Iris pigment epithelial cell (primary cell): ENCODE data around the gene NACC1.

Experiments
- DNase-seq: peaks from one replicate; pipeline ENCODE4 v3.0.0-alpha.2; 2011; ENCODE audit warnings: low read depth

Gene NACC1

DNA sequence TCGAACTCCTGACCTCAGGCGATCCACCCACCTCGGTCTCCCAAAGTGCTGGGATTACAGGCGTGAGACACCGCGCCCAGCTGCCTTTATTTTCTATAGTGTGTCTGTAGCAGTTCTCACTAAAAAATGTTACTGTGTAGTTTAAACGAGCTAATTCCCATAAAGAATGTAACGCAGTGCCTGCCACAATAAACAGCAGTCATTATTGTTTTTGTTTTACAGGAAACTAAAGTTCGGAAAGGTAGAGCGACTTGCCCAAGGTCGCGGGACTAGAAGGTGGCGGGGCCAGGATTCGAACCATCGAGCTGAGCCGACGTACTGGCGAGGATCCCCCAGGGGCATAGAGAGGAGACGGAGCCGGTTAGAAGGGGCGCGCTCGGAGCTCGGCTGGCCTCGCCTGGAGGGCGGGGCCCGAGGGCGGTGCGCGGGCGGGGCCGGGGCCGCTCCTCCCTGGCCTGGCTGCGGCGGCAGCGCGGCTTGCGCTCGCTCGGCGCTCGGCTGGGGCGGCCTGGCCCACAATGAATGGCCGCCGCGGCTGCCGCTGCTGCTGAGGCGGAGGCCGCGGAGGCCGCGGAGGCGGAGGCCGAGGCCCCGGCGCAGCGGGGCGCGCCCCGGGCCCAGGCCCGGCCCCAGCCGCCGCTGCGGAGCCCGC is at the start of gene NACC1:
Gene NACC1, plus strand, starts transcription at position 493 of the 652 bp plus-strand sequence. CDS start 16,944 bp downstream, outside the sequence.
- peak; percentile 88 for DNase-seq

DNA sequence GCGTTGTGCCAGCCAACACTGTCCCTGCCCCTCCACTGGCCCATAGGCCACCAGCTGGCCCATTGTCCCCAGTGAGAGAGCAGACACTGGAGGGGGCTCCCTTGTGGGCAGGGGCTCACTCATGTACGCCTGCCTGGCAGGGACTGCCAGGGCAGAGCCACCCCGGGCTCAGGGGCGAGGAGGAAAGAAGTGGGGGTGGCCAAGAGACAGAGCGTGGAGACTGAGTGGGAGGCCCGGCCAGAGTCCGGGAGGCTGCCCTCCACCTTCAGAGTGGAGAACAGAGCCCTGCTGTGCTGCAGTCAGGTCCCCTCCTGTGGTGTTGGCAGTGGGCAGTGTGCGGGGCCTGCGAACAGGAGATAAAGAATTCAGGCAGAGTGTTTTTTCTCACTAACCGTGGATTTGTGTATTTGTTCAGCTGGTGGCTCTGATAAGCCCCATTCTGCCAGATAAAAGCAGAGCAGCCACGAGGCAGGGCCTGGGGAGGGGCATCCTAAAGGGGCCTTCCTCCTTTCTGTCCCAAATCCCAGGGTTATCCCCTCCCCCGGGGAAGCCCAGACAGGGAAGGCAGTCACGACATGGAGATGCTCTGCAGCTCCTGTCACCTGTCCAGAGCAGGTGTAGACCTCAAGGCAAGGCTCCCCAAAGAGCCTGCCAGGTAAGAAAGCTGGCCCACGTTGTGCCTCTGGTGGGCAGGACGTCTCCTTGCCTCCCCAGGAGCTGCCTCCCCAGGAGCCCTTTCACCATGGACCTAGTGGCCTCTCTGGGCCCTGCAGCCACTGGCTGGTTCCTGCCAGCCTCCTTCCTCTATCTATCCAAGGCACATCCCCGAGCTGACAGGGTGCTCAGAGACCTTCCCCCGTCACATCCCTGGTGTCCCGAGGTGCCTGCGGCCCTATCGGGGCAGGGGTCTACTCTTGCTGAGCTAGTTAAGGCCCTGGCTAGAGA is 48.4 kb upstream of the NACC1 start:
- DNase-seq, result no peak

DNA sequence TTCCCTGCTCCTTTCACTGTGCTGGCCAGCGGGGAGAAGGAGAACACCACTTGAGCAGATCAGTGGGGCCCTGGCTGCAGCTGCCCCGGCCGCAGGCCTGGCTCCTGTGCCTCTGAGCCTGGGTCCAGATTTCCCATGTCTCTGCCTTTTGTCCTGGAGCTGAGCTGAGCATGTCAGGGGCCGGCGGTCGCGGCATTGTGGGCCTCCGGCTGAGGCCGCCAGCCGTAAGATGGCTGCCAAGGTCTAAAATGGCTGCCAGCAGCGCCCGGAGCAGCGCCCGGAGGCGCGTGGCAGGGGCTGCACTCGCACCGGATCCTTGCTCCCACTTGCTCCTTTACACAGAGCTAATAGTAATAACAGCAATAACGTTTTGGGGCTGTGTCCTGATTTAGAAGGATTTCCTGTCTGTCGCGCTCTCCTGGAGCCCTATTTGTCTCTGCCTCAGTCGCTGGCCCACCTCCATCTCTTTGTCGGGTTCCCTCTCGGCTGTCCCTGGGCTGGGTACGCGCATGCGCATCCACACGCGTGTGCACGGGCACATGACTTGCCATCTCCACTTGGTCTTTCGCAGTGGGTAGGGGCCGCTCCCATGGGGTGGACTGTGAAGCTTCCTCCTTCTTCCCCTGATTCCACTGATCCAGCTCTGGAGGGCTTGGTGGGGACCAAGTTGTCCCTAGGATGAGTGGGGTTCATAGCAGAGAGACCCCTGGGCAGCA is 47.5 kb upstream of the NACC1 start:
- no peak for DNase-seq

DNA sequence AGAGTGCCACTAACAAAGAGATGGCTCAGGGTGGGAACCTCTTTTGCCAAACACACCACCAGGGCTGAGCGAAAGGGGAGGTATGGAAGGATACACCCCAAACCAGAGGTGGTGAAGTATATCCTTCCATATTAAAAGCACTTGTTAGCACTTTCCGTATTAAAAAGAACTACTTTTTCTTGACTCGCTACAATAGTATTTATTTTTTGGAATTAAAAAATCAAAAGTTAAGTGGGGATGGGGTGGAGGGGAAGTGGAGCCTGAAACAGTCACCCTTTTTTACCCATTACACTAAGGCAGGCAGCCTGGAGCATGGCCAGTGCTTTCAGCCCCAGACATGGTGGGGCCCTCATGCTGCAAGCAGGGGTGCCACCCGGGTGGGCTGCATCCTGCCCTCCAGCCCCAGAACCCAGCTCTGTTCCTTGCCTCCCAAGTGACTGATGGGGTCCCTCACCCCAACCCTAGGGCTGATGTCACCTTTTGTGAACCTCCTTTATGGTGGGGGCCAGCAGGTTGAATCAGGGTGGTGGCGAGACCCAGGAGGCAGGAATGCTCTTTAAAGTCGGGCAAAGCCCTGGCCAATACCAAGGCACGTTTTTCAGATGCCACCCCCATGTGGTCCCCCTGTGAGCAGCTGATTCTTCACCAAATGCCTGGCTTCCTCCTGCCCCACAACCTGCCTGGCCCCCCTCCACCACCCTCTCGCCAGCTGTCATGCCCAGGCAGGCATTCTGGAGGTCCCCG is 46.4 kb upstream of the NACC1 start:
- no peak for DNase-seq

DNA sequence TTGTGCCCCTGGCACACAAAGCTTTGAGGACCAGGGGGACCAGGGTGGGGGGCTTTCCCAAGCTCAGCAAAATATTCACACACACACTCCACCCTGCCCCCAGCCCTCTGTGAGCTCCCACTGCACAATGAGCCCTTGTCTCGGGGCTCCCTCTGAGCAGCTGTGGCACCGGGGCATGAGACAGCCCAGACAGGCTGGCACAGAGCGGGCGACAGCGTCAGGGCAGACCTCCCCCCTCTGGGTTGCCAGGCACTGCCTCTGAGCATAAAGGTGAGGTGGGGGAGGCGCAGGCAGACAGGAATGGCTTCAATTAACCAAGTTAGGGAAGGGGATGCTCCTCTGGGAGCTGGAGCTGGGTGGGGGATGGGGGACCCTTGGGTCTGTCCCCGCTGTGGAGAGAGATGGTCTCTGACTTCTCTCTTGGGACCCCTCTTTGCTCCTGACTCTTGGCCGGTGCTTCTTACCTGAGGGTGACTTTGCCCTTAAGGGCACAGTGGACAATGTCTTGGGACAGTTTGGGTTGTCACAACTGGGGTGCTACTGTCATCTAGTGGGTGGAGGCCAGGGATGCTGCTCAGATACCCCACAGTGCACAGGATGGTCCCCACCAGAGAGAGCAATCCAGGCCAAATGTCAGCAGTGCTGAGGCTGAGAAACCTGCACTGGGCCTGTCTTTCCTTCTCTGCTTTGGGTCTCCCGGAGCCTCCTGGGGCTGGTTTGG is 45.7 kb upstream of the NACC1 start:
- DNase-seq, result no peak

DNA sequence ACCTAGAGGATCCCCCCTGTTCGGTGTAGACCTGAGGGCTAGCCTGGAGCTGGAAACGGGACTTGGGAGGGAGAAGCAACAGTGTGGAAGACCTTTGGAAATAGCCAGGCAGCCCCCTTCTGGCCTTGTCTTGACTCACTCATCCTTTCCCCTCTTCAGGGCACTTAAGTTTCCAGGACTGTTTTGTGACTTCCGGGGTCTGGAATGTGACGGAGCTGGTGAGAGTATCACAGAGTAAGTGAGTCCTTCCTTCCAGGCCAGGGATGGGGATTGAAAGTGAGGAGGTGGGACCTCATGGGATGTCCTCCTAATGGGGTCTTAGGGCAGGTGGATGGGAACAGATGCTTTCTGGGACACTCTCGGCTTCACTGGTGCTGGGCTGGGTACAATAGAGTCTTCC is 44.8 kb upstream of the NACC1 start:
- DNase-seq, result no peak

GRCh38 chr19:13074378-13074777 is 43.7 kb upstream of the NACC1 start:
- no peak for DNase-seq

- DNase-seq, result no peak
Measured at GRCh38 chr19:13076320-13076719, 41.7 kb upstream of the NACC1 start.

DNA sequence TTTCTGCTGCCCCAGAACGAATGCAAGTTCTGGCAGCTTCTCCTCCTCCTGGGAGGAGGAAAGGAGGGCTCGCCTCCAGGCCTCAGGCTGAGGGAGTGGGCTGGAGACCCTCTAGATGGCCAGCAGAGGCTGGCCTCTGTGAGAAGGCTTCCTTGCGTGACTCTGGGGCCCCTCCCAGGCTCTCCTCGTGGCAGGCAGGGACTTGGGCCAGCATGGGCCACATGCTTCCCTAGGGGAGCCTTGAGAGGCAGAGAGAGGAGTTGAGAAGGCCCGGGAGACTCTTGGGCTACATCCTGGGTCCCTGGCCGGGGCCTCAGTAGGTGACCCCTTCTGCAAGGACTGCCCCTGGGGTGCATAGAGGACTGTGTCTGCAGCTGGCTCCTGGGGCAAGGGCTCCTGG is 41.3 kb upstream of the NACC1 start:
- DNase-seq, result no peak

DNA sequence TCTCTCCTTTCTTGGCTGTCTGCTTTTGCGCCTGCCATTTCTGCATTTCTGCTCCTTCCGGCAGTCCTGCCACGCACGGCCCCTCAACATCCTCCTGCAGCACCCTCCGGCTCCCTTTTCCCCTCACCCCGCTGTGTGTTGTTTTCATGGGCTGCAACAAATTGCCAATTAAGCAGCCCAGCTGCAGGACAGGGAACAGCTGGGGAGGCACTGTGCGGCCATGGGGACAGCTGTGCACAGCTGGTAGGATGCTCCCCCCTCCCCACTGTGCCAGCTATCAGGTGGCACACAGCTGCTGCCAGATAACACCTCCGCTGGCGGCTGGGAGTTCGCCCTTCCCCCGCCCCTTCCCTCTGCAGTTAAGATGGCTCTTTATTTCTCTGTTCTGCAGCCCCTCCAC is 40.8 kb upstream of the NACC1 start:
- no peak for DNase-seq

DNA sequence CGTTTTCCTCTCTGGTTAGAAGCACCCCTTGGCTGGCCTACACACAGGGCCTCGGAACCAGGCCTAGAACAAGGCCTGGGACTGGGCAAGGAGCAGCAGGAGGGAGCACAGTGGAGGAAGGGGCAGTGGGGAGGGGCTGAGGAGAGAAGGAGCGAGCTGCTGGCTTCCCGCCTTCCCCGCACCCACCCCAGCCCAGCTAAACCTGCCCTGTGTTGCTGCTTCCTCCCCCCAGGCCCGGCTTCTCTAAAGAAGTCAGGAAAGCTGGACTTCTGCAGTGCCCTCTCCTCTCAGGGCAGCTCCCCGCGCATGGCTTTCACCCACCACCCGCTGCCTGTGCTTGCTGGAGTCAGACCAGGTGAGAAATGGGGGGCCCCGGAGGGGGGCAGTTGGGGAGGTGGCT is 39.7 kb upstream of the NACC1 start:
- no peak for DNase-seq

DNA sequence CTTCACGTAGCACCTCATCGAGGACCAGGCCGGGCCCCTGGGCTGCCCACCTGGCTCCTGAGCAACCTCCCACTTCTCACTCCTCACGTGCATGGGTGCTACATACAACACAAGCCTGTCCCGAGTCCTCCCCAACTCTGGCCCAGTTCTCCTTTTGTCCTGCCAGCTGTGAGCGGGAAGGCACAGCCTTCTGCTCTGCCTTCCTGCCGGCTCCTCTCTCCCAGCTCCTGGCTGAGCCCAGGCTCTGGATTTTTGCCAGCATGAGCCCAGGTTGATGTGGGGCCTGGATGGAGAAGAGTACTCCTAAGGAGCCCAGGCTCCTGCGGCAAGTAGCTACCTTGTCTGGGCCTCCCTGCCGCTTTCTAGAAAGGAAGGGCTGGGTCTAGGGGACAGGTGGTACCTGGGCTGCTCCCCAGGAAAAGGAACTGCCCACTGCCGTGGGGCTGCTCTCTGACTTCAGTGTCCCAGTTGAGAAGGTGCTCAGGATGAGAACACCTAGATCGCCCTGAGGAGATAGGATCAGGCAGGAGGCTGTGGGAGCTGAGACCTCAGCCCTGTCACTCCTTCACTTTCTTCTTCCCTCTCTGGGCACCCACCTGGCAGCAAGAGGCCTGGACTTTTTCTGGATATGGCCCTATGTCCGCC is 39.0 kb upstream of the NACC1 start:
- DNase-seq, result no peak

DNA sequence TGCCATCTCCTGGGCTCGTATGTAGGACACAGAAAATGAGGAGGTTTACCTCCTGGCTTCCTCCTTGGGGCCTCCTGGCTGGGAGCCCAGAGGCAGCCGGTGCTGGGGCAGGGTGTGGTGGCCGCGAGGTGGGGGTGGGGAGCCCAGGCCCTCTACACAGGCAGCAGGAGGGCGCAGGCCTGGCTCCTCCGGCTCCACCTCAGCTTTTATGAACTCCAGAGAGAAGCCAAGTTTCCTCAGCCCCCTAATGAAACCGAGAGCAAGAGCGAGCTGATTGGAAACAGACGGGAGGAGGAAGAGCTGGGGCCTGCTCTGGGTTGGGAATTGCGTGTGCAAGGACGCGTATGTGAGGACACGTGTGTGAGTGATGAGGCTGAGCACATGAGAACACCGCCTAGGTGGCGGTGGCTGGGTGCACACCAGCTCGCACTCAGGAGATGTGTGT is 38.5 kb upstream of the NACC1 start:
- peak; percentile 54 for DNase-seq

DNA sequence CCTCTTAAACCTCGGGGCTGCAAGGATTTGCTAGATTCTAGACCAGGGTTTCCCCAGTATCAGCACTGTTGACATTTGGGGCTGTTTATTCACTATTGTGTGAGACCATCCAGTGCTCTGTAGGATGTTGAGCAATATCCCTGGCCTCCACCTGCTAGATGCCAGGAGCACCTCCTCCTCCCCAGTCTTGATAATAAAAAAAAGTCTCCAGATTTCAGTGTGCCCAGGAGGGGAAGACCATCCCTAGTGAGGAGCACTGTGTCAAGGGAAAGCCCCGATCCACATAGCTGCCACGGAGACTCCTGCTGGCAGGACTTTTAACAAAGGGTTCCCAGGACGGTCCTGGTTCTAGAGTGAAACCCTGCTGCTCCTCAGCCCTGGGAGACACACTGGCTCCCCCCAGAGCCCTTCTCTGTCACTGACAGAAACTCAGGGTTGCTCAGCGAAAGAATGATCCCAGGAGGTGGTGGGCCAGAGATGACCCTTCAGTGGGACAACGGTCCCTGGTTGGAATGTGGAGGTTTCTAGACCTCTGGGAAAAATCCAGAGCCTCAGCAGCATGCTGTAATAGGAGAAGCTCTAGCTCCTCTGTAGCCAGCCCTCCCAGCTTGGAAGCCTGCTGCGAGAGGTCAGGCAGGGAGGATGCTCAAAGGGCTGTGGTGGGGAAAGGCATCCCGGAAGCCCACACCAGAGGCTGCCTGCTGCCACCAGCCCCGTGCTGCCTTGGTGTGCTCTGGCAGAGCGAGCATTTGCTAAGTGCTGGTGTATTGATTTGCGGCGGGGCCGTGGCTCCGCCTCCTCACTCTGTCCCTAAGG is 35.7 kb upstream of the NACC1 start:
- peak; percentile 63 for DNase-seq

- DNase-seq, result no peak
Measured at GRCh38 chr19:13083008-13083404, 35.1 kb upstream of the NACC1 start.

DNA sequence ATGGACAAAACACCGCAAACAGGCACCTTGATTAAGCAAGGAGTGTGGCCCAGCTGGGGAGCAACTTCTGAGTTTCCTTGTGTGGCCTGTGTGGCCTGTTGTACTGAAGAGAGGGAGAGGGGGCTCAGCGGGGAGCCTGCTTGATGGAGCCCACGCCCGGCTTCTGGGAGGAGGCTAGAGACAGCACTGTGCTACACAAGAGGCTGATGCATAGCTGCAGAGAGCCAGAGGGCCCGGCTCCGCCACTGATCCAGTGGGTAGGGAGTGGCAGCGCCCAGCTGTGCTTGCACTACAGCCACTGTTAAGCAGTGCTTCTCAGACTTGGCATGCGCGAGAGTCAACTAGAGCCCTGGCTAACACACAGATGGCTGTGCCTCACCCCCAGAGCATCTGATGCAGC is 34.4 kb upstream of the NACC1 start:
- DNase-seq, result no peak

DNA sequence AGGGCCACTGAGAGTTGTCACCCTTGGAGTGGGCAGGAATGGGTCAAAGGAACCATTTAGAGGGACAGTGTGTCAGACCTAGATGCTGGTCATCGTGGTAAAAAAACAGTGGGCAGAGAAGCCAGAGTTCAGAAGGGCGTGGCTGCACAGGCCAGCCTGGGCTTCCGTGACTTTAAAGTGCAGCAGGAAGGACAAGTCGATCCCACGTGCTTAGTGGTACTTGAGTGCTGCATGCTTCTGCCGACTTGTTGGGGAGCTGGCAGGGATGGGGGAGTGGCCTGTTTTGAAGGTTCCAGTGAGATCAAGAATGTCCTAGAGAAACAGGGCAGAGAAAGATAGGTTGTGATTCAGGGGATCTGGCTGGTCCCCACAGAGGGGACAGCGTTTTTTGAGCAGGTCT is 32.4 kb upstream of the NACC1 start:
- no peak for DNase-seq

DNA sequence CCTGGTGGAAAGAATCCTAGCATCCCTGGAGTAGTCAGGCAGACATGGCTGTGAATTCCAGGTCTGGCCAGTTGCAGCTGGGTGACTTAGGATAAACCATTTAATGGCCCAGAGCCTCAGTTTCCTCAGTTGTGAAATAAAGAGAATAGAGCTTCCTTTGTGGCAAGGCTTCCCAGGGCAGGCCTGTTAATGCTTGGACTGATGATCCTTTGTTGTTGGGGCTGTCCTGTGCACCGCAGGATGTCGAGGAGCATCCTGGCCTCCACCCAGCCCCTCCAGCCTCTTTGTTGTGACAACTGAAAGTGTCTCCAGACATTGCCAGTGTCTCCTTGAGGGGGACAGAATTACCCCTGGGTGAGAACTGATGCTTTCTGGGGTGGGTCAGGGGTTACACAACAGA is 31.7 kb upstream of the NACC1 start:
- no peak for DNase-seq

DNA sequence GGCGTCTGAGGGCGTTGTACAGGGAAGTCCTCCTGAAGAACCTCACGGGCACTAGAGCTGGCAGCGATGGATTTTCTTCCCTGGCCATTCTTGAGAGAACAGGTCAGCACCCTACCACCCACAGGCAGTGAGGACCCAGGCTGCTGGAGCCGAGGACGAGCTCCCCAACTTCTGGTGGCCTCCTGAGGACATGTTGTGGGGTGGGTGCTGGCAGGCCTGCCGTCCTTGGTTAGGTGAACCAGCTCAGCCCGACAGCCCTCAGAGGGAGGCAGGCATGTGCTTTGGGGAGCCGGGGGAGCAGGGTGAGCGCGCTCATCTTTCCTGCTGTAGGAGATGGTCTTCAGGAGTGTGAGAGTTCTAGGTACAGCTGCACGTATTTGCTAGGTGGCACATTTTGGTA is 30.8 kb upstream of the NACC1 start:
- DNase-seq, result no peak
